Measurements from ENCODE around the gene KDM4C. TPM values are rescaled to one million over a fixed set of nuclear protein-coding genes. Genes with fewer than 3 reads are reported as not detected.

Gene KDM4C
- total RNA-seq, 4 donors from 2014 or later: 25.2 to 41.1 (median 26.4) TPM

- TF ChIP-seq POLR2A (IDR thresholded peaks at IDR 0.05; ENCODE audit: low read depth): no peak
- peak; percentile 13 for TF ChIP-seq EP300 (IDR thresholded peaks at IDR 0.05)
- peak overlapping the region; percentile 94 to 100 (median 100) for H3K27ac ChIP-seq (replicated peaks in 1 of 4)
- H3K4me1 ChIP-seq: peaks cover 5 to 32% (median 23%) of the 10 kb centered on the region in 4 donors
- no peaks in the 10 kb centered on the region for H3K36me3 ChIP-seq
- peak overlapping the region; percentile 80 to 98 (median 97) for H3K4me3 ChIP-seq
- WGBS: 0% methylated on average over 13 of the region's 14 CpGs
- no peaks in the 10 kb centered on the region for H3K9me3 ChIP-seq
- H3K27me3 ChIP-seq: no peaks in the 10 kb centered on the region
- intact Hi-C loops (cut with DNase I): loop anchor here (2.0 to 10.0 kb wide), 2 partner anchors 76 to 742 kb away; partner anchors contain the start of gene RANBP6
- DNase-seq (ENCODE audit: extremely low spot score): peak; percentile 96
These were observed 679 bp upstream of the KDM4C start for GRCh38 chr9:6757132-6757455.

- Histone ChIP-seq H3K4me1 (peaks cover 5 to 32% (median 23%) of the 10 kb centered on the region in 4 donors), H3K4me3 (peak overlapping the region; percentile 80 to 98 (median 97)), H3K36me3 (no peaks in the 10 kb centered on the region), H3K9me3 (no peaks in the 10 kb centered on the region), H3K27ac (replicated peaks in 1 of 4) (peak overlapping the region; percentile 94 to 100 (median 100)), H3K27me3 (no peaks in the 10 kb centered on the region)
- WGBS: 0% methylated on average over 8 of the region's 35 CpGs
- intact Hi-C loops (cut with DNase I): loop anchor here (10.0 kb wide), 1 partner anchor 743 kb away; the partner anchor contains the start of gene RANBP6
- DNase-seq (ENCODE audit: extremely low spot score): no peak
- TF ChIP-seq POLR2A (IDR thresholded peaks at IDR 0.05; ENCODE audit: low read depth) (no peak), CTCF (IDR thresholded peaks at IDR 0.05) (no peak), EP300 (IDR thresholded peaks at IDR 0.05) (no peak), POLR2AphosphoS5 (IDR thresholded peaks at IDR 0.05) (no peak)
These were observed 400 bp downstream of the KDM4C start for GRCh38 chr9:6758248-6758497.

GRCh38 chr9:6758498-6759184 lies 868 bp downstream of the KDM4C start:
- Histone ChIP-seq H3K27me3 (no peaks in the 10 kb centered on the region), H3K4me1 (peaks cover 5 to 32% (median 23%) of the 10 kb centered on the region in 4 donors), H3K36me3 (no peaks in the 10 kb centered on the region), H3K27ac (replicated peaks in 1 of 4) (peak overlapping the region; percentile 94 to 100 (median 100)), H3K4me3 (peak overlapping the region; percentile 80 to 98 (median 97)), H3K9me3 (no peaks in the 10 kb centered on the region)
- intact Hi-C loops (cut with DNase I): loop anchor here (10.0 kb wide), 1 partner anchor 744 kb away; the partner anchor contains the start of gene RANBP6
- peak; percentile 92 for DNase-seq (ENCODE audit: extremely low spot score)
- WGBS: 1% methylated on average over 27 of the region's 42 CpGs
- TF ChIP-seq CTCF (IDR thresholded peaks at IDR 0.05): peak in 1 of 3 experiments; percentile 5
- TF ChIP-seq POLR2AphosphoS5 (IDR thresholded peaks at IDR 0.05): no peak

- Histone ChIP-seq H3K27me3 (no peaks in the 10 kb centered on the region), H3K4me1 (peaks cover 6 to 35% (median 25%) of the 10 kb centered on the region in 4 donors), H3K27ac (replicated peaks in 1 of 4) (peak overlapping the region; percentile 94 to 100 (median 100)), H3K36me3 (no peaks in the 10 kb centered on the region), H3K9me3 (no peaks in the 10 kb centered on the region), H3K4me3 (peak overlapping the region; percentile 80 to 98 (median 97))
- DNase-seq (ENCODE audit: extremely low spot score): no peak
- WGBS: 35% methylated on average over 27 of the region's 27 CpGs
- TF ChIP-seq POLR2A (IDR thresholded peaks at IDR 0.05; ENCODE audit: low read depth) (no peak), EP300 (IDR thresholded peaks at IDR 0.05) (no peak), POLR2AphosphoS5 (IDR thresholded peaks at IDR 0.05) (no peak), CTCF (IDR thresholded peaks at IDR 0.05) (no peak)
- intact Hi-C loops (cut with DNase I): loop anchor here (10.0 kb wide), 1 partner anchor 745 kb away; the partner anchor contains the start of gene RANBP6
These were observed 1.6 kb downstream of the KDM4C start for GRCh38 chr9:6759185-6759977.

- Histone ChIP-seq H3K27ac (replicated peaks in 1 of 4) (no peak overlapping the region), H3K27me3 (no peaks in the 10 kb centered on the region), H3K36me3 (no peaks in the 10 kb centered on the region), H3K4me1 (peaks cover 13 to 46% (median 37%) of the 10 kb centered on the region in 4 donors), H3K4me3 (no peak overlapping the region), H3K9me3 (no peaks in the 10 kb centered on the region)
- WGBS: 84% methylated on average over 4 of the region's 4 CpGs
- no peak for TF ChIP-seq POLR2A (IDR thresholded peaks at IDR 0.05; ENCODE audit: low read depth)
- TF ChIP-seq CTCF (IDR thresholded peaks at IDR 0.05): no peak
- no peak for TF ChIP-seq POLR2AphosphoS5 (IDR thresholded peaks at IDR 0.05)
- no peak for TF ChIP-seq EP300 (IDR thresholded peaks at IDR 0.05)
- DNase-seq (ENCODE audit: extremely low spot score): no peak
- intact Hi-C loops (cut with DNase I): no loop called here
These were observed 3.5 kb downstream of the KDM4C start for GRCh38 chr9:6761306-6761705.
